H9 (cell line): Measurements from ENCODE around the gene C1RL. TPM values are rescaled to one million over a fixed set of nuclear protein-coding genes. Genes with fewer than 3 reads are reported as not detected.

Experiments used
- DNase-seq: peaks from one replicate; pipeline ENCODE4 v3.0.0-alpha.2; 2017
- H2AFZ ChIP-seq: one replicate; pipeline ENCODE4 v1.6.1; 2013; ENCODE audit warnings: mild to moderate bottlenecking, low read length, control low read depth, moderate library complexity
- H2AK5ac ChIP-seq: 2 replicates; pipeline ENCODE4 v1.6.1; 2013; ENCODE audit warnings: low read length, control low read depth, mixed read lengths; ENCODE audit not compliant: insufficient read length
- H2BK120ac ChIP-seq: one replicate; pipeline ENCODE4 v1.6.1; 2013; ENCODE audit warnings: low read depth, mild to moderate bottlenecking, low read length, control low read depth, inconsistent platforms; ENCODE audit not compliant: poor library complexity, severe bottlenecking
- H2BK12ac ChIP-seq: 2 replicates; pipeline ENCODE4 v1.6.1; 2013; ENCODE audit warnings: low read length, control low read depth, mixed read lengths, low read depth; ENCODE audit not compliant: insufficient read length
- H2BK15ac ChIP-seq: 2 replicates; pipeline ENCODE4 v1.6.1; 2013; ENCODE audit warnings: low read depth, low read length, control low read depth
- H2BK20ac ChIP-seq: one replicate; pipeline ENCODE4 v1.6.1; 2013; ENCODE audit warnings: low read depth, mild to moderate bottlenecking, low read length, control low read depth, inconsistent platforms; ENCODE audit not compliant: poor library complexity, severe bottlenecking
- H2BK5ac ChIP-seq: 2 replicates; pipeline ENCODE4 v1.6.1; 2013; ENCODE audit warnings: low read length, control low read depth, mixed read lengths; ENCODE audit not compliant: insufficient read length
- H3K14ac ChIP-seq: 2 replicates; pipeline ENCODE4 v1.6.1; 2013; ENCODE audit warnings: low read length, control low read depth; ENCODE audit not compliant: insufficient read depth
- H3K18ac ChIP-seq: 2 replicates; pipeline ENCODE4 v1.6.1; 2013; ENCODE audit warnings: low read depth, mild to moderate bottlenecking, mixed read lengths, low read length, control low read depth; ENCODE audit not compliant: insufficient read length
- H3K23ac ChIP-seq: 2 replicates; pipeline ENCODE4 v1.6.1; 2013; ENCODE audit warnings: low read length, control low read depth, mixed read lengths, low read depth; ENCODE audit not compliant: insufficient read length
- H3K23me2 ChIP-seq: 2 replicates; pipeline ENCODE4 v1.6.1; 2013; ENCODE audit warnings: low read depth, mild to moderate bottlenecking, mixed read lengths, low read length, control low read depth; ENCODE audit not compliant: insufficient read length, poor library complexity, severe bottlenecking
- H3K27ac ChIP-seq: 2 replicates; pipeline ENCODE4 v1.5.1; 2013; ENCODE audit warnings: low read length, control low read depth, mixed read lengths, low read depth; ENCODE audit not compliant: insufficient read length
- H3K27me3 ChIP-seq: 2 replicates; pipeline ENCODE4 v1.6.1; 2013; ENCODE audit warnings: low read length, control low read depth, inconsistent platforms; ENCODE audit not compliant: insufficient read depth
- H3K4ac ChIP-seq: 2 replicates; pipeline ENCODE4 v1.6.1; 2013; ENCODE audit warnings: low read depth, mild to moderate bottlenecking, control low read depth, inconsistent platforms, low read length, moderate library complexity
- H3K4me1 ChIP-seq: 2 replicates; pipeline ENCODE4 v1.6.1; 2013; ENCODE audit warnings: low read length, control low read depth, inconsistent platforms; ENCODE audit not compliant: insufficient read depth
- H3K4me2 ChIP-seq: 2 replicates; pipeline ENCODE4 v1.6.1; 2013; ENCODE audit warnings: low read length, control low read depth, mixed read lengths; ENCODE audit not compliant: insufficient read length, insufficient read depth
- H3K56ac ChIP-seq: 2 replicates; pipeline ENCODE4 v1.6.1; 2013; ENCODE audit warnings: low read depth, mild to moderate bottlenecking, mixed read lengths, low read length, control low read depth; ENCODE audit not compliant: insufficient read length
- H3K79me1 ChIP-seq: 2 replicates; pipeline ENCODE4 v1.6.1; 2013; ENCODE audit warnings: low read depth, mild to moderate bottlenecking, moderate library complexity, low read length, control low read depth, inconsistent platforms; ENCODE audit not compliant: insufficient read depth, poor library complexity, severe bottlenecking
- H3K79me2 ChIP-seq: 2 replicates; pipeline ENCODE4 v1.6.1; 2013; ENCODE audit warnings: low read length, control low read depth, inconsistent platforms; ENCODE audit not compliant: insufficient read depth
- H3K9ac ChIP-seq: 2 replicates; pipeline ENCODE4 v1.6.1; 2013; ENCODE audit warnings: low read length, control low read depth, mixed read lengths; ENCODE audit not compliant: insufficient read length; ENCODE audit errors: extremely low read depth
- H3K9me3 ChIP-seq: one replicate; pipeline ENCODE4 v1.6.1; 2013; ENCODE audit warnings: low read depth, low read length, inconsistent platforms; ENCODE audit not compliant: control insufficient read depth
- H3T11ph ChIP-seq: one replicate; pipeline ENCODE4 v1.6.1; 2013; ENCODE audit warnings: mild to moderate bottlenecking, low read length, control low read depth, inconsistent platforms
- H4K20me1 ChIP-seq: one replicate; pipeline ENCODE4 v1.6.1; 2013; ENCODE audit not compliant: control insufficient read depth, insufficient read length, insufficient read depth
- H4K5ac ChIP-seq: 2 replicates; pipeline ENCODE4 v1.6.1; 2013; ENCODE audit warnings: low read depth, mild to moderate bottlenecking, mixed read lengths, low read length, control low read depth; ENCODE audit not compliant: insufficient read length
- H4K8ac ChIP-seq: replicated peaks from 2 replicates; pipeline ENCODE4 v1.6.1; 2013; ENCODE audit warnings: low read length, control low read depth, mixed read lengths, low read depth; ENCODE audit not compliant: insufficient read length
- H4K91ac ChIP-seq: 2 replicates; pipeline ENCODE4 v1.6.1; 2013; ENCODE audit warnings: low read depth, mild to moderate bottlenecking, moderate library complexity, mixed read lengths, low read length, control low read depth; ENCODE audit not compliant: insufficient read length
- H3K27ac Mint-ChIP-seq, 3 experiments: 2 replicates in 2 of 3; 3 replicates in 1 of 3; pipeline ENCODE4 v1.8.0; 2020 to 2021; ENCODE audit warnings: mixed read lengths in 3 of 3, mild to moderate bottlenecking in 1 of 3, moderate library complexity in 1 of 3
- H3K27me3 Mint-ChIP-seq: 2 replicates; pipeline ENCODE4 v1.8.0; 2021; ENCODE audit warnings: low read depth, mild to moderate bottlenecking, moderate library complexity, mixed read lengths
- H3K36me3 Mint-ChIP-seq, 3 experiments: 2 replicates in 2 of 3; 3 replicates in 1 of 3; pipeline ENCODE4 v1.8.0; 2020 to 2021; ENCODE audit warnings: low read depth in 3 of 3, mixed read lengths in 3 of 3; ENCODE audit not compliant: insufficient read depth in 1 of 3
- H3K4me1 Mint-ChIP-seq, 2 experiments: 2 replicates each; pipeline ENCODE4 v1.8.0; 2020; ENCODE audit warnings: mixed read lengths in 2 of 2
- H3K4me3 Mint-ChIP-seq, 2 experiments: 2 replicates in 1 of 2; 3 replicates in 1 of 2; pipeline ENCODE4 v1.8.0; 2020 to 2021; ENCODE audit warnings: mild to moderate bottlenecking in 2 of 2, mixed read lengths in 2 of 2, moderate library complexity in 1 of 2
- H3K9me3 Mint-ChIP-seq, 2 experiments: 2 replicates in 1 of 2; 3 replicates in 1 of 2; pipeline ENCODE4 v1.8.0; 2020; ENCODE audit warnings: mild to moderate bottlenecking in 2 of 2, mixed read lengths in 2 of 2, moderate library complexity in 1 of 2
- CTCF ChIP-seq: fragments of 200-600 bp; sonication (generic); conservative IDR thresholded peaks from 3 replicates; pipeline ENCODE4 v1.8.0; 2021; ENCODE audit warnings: antibody characterized with exemption, mild to moderate bottlenecking
- WGBS: extraction: QIAGEN DNeasy Blood & Tissue Kit; methylation state at CpG from one replicate; pipeline ENCODE4 v1.1.7; 2013; ENCODE audit warnings: missing lambda C conversion rate, low lambda C conversion rate, mixed read lengths; ENCODE audit not compliant: insufficient read length; ENCODE audit errors: extremely low coverage; 5-methylcytosine and 5-hydroxymethylcytosine counted together
- total RNA-seq: library from RNA; stranded (reverse); gene quantifications from 2 replicates; pipeline ENCODE4 v1.2.1, GENCODE V29; 2021

The C1RL gene
- total RNA-seq, 1 experiment from 2014 or later = 15.1 TPM

- Histone ChIP-seq H3K9ac (no peak overlapping the region), H3K4me1 (peaks cover 6% of the 10 kb centered on the region; the same call in 1 of the 2 replicates), H3K79me2 (no peaks in the 10 kb centered on the region), H3K27ac (no peak overlapping the region), H3K9me3 (no peaks in the 10 kb centered on the region), H3K23me2 (no peaks in the 10 kb centered on the region), H3K4me2 (no peak overlapping the region), H4K8ac (no peak overlapping the region), H2AK5ac (no peak overlapping the region), H3K14ac (no peak overlapping the region), H4K5ac (no peak overlapping the region), H3K79me1 (no peaks in the 10 kb centered on the region), H2AFZ (no peak overlapping the region), H3K23ac (no peak overlapping the region), H4K20me1 (no peaks in the 10 kb centered on the region), H2BK15ac (no peak overlapping the region), H3T11ph (no peak overlapping the region), H2BK5ac (no peak overlapping the region), H3K27me3 (no peaks in the 10 kb centered on the region), H3K18ac (no peak overlapping the region), H4K91ac (no peak overlapping the region), H3K56ac (no peak overlapping the region), H2BK20ac (no peak overlapping the region), H2BK120ac (no peak overlapping the region), H3K4ac (no peak overlapping the region), H2BK12ac (no peak overlapping the region)
- Mint-ChIP-seq H3K4me1 (peaks cover 18 to 26% of the 10 kb centered on the region in 2 experiments), H3K4me3 (no peak overlapping the region), H3K36me3 (no peaks in the 10 kb centered on the region; a peak in 1 of 7 replicates), H3K9me3 (no peaks in the 10 kb centered on the region; a peak in 1 of 5 replicates), H3K27ac (peak overlapping the region in 1 of 3 experiments; percentile 45; a peak in 2 of 7 replicates), H3K27me3 (peaks cover 9% of the 10 kb centered on the region)
- no peak for TF ChIP-seq CTCF
- WGBS = no CpG with 5 or more reads among the region's 11 CpGs
- DNase-seq = no peak
These were observed 14.9 kb upstream of the C1RL start for GRCh38 chr12:7123806-7124522.
